Adipocyte (in vitro differentiated cells): ENCODE data around the gene GZMM.

Experiments
- DNase-seq: peaks from one replicate; pipeline ENCODE4 v3.0.0-alpha.2; 2015; ENCODE audit warnings: low read depth
- H3K27me3 ChIP-seq: replicated peaks from 2 replicates; pipeline ENCODE4 v1.7.0; 2013; ENCODE audit warnings: mild to moderate bottlenecking, low read length, moderate library complexity; ENCODE audit not compliant: control insufficient read depth, insufficient read depth
- H3K36me3 ChIP-seq: 2 replicates; pipeline ENCODE4 v1.7.0; 2013; ENCODE audit warnings: low read length, mild to moderate bottlenecking, moderate library complexity; ENCODE audit not compliant: control insufficient read depth, insufficient read depth, severe bottlenecking
- H3K4me1 ChIP-seq: 2 replicates; pipeline ENCODE4 v1.7.0; 2013; ENCODE audit warnings: mild to moderate bottlenecking, low read length, moderate library complexity; ENCODE audit not compliant: control insufficient read depth, insufficient read depth
- H3K4me3 ChIP-seq: 2 replicates; pipeline ENCODE4 v1.7.0; 2013; ENCODE audit warnings: mild to moderate bottlenecking, low read length, moderate library complexity
- H3K9ac ChIP-seq: 2 replicates; pipeline ENCODE4 v1.7.0; 2013; ENCODE audit warnings: mild to moderate bottlenecking, low read length, moderate library complexity
- H3K9me3 ChIP-seq: 2 replicates; pipeline ENCODE4 v1.7.0; 2013; ENCODE audit warnings: mild to moderate bottlenecking, low read length, moderate library complexity; ENCODE audit not compliant: control insufficient read depth

GZMM gene

GRCh38 chr19:591099-591958 is 47.5 kb downstream of the GZMM start:
- H3K4me1 ChIP-seq = peaks cover 6% of the 10 kb centered on the region
- peaks cover 8% of the 10 kb centered on the region for H3K27me3 ChIP-seq
- H3K36me3 ChIP-seq = no peaks in the 10 kb centered on the region
- H3K9ac ChIP-seq = no peak overlapping the region
- H3K9me3 ChIP-seq = no peaks in the 10 kb centered on the region
- peak; percentile 71 for DNase-seq
- H3K4me3 ChIP-seq = no peak overlapping the region

- no peak overlapping the region for H3K4me3 ChIP-seq
- no peaks in the 10 kb centered on the region for H3K36me3 ChIP-seq
- peaks cover 6% of the 10 kb centered on the region for H3K4me1 ChIP-seq
- no peak for DNase-seq
- no peak overlapping the region for H3K9ac ChIP-seq
- no peaks in the 10 kb centered on the region for H3K9me3 ChIP-seq
- peaks cover 16% of the 10 kb centered on the region for H3K27me3 ChIP-seq
These were observed 48.2 kb downstream of the GZMM start for GRCh38 chr19:592101-592500.

- Histone ChIP-seq H3K9me3 (no peaks in the 10 kb centered on the region), H3K36me3 (no peaks in the 10 kb centered on the region), H3K4me1 (peaks cover 5% of the 10 kb centered on the region), H3K27me3 (peaks cover 18% of the 10 kb centered on the region), H3K4me3 (no peak overlapping the region), H3K9ac (no peak overlapping the region)
- DNase-seq = no peak
These were observed 49.2 kb downstream of the GZMM start for GRCh38 chr19:593055-593454.

- no peak for DNase-seq
- Histone ChIP-seq H3K9ac (no peak overlapping the region), H3K36me3 (no peaks in the 10 kb centered on the region), H3K27me3 (peaks cover 18% of the 10 kb centered on the region), H3K9me3 (no peaks in the 10 kb centered on the region), H3K4me1 (peaks cover under 1% of the 10 kb centered on the region), H3K4me3 (no peak overlapping the region)
These were observed 49.7 kb downstream of the GZMM start for GRCh38 chr19:593505-593904.

- Histone ChIP-seq H3K4me1 (no peaks in the 10 kb centered on the region), H3K9ac (no peak overlapping the region), H3K36me3 (no peaks in the 10 kb centered on the region), H3K27me3 (peaks cover 18% of the 10 kb centered on the region), H3K4me3 (no peak overlapping the region), H3K9me3 (no peaks in the 10 kb centered on the region)
- no peak for DNase-seq
These were observed 50.5 kb downstream of the GZMM start for GRCh38 chr19:594265-594870.

GRCh38 chr19:595326-596262 is 51.7 kb downstream of the GZMM start:
- H3K27me3 ChIP-seq = peaks cover 18% of the 10 kb centered on the region
- H3K9ac ChIP-seq = no peak overlapping the region
- H3K4me1 ChIP-seq = no peaks in the 10 kb centered on the region
- H3K4me3 ChIP-seq = no peak overlapping the region
- no peaks in the 10 kb centered on the region for H3K36me3 ChIP-seq
- no peaks in the 10 kb centered on the region for H3K9me3 ChIP-seq
- no peak for DNase-seq

- DNase-seq = no peak
- H3K4me3 ChIP-seq = no peak overlapping the region
- no peaks in the 10 kb centered on the region for H3K36me3 ChIP-seq
- no peaks in the 10 kb centered on the region for H3K4me1 ChIP-seq
- H3K9ac ChIP-seq = no peak overlapping the region
- H3K27me3 ChIP-seq = peaks cover 13% of the 10 kb centered on the region
- peaks cover 2% of the 10 kb centered on the region for H3K9me3 ChIP-seq
These were observed 52.4 kb downstream of the GZMM start for GRCh38 chr19:596263-596655.

- Histone ChIP-seq H3K4me3 (no peak overlapping the region), H3K4me1 (no peaks in the 10 kb centered on the region), H3K36me3 (no peaks in the 10 kb centered on the region), H3K9me3 (peaks cover 4% of the 10 kb centered on the region), H3K9ac (no peak overlapping the region), H3K27me3 (peaks cover 13% of the 10 kb centered on the region)
- no peak for DNase-seq
These were observed 53.8 kb downstream of the GZMM start for GRCh38 chr19:597406-598315.
